HG03135 (cell line): ENCODE data around the gene TBK1.
"Not testable (repeated sequence)": the region's sequence is repeated elsewhere in the genome, so short reads cannot be mapped to it uniquely, and the experiment has no call there.

Experiments used
- ATAC-seq: cut with Tn5 transposase; IDR thresholded peaks from one replicate; pipeline ENCODE4 v1.9.1; 2021; ENCODE audit warnings: mild to moderate bottlenecking, moderate library complexity; ENCODE audit not compliant: unreplicated experiment

The TBK1 gene

DNA sequence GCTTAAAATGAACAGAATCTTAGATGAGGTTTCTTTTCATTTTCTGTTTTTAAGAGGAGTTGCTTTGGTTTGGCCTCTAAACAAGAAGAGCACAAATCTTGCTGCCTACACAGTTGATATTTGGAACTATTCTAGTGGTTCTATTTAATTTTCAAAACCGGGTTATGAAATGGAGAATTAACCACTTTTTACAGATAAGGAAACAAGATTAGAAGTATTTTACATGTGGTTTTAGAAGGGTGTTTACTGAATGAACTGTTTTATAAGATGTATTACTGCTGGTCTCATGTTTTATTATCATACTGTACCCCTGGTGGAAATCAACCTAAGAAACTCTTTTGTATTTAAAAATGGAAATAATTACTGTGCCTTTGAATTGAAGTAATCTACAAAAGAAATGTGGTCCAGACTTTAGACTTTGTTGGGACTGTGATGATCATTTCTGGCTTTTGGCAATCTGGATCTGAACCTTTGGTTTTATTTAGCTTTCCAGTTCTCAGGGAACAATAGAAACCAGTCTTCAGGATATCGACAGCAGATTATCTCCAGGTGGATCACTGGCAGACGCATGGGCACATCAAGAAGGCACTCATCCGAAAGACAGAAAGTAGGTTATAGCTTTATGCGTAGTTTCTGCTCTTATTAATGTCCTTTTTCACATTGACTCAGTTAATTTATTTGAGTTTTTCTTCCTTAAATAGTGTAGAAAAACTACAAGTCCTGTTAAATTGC, 43.2 kb downstream of the TBK1 start:
- no peak for ATAC-seq

DNA sequence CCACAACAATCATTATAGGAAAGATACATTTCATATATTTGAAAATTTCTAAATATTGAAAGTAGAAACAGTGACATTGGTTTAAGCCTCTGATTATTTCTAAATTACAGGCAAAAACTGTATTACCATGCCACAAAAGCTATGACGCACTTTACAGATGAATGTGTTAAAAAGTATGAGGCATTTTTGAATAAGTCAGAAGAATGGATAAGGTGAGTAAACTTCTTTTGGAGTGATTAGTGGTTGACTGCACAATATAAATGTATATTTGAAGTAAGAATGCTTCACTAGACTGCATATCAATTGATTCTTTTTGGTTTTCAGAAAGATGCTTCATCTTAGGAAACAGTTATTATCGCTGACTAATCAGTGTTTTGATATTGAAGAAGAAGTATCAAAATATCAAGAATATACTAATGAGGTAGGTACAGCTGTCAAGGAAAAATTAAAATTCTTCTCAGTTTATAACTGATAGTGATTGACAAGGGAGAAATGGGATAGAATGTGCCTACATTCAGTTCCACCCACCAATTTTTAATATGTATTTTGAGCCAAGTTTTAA, 45.0 kb downstream of the TBK1 start:
- no peak for ATAC-seq

- no peak for ATAC-seq
Observed at GRCh38 chr12:64497484-64497883, 45.6 kb downstream of the TBK1 start.

DNA sequence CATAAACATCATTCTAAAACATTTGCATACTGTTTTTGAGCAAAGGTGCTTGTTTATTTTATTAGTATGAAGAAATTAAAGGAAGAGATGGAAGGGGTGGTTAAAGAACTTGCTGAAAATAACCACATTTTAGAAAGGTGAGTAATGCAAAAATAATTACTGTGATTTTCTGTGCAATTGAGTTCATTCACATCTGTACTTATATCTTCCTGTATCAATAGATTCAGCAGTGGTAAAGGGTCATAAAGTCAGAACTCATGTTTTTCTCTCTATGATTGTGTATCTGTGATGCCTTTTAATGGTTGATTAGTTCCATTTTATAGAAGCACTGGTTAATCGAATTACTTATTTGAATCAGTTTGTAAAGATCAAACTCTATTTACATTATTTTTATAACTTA, 46.0 kb downstream of the TBK1 start:
- no peak for ATAC-seq

DNA sequence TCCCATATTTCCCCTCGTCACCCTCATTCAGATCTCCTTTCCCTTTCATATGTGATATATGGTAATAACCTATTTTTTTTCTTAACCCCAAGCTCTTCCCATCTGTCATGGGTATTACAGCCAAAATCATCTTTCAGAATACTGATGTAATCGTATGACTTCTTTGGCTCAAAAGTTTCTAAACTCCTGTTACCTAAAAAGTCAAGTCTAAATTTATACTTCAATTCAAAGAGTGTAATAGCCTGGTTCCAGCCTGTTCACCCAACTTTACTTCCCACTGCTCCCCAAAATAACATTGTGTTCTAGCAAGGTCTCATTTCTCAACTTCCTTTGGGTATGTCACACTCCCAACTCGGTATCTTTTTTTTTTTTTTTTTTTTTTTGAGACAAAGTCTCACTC, 48.5 kb downstream of the TBK1 start:
- no peak for ATAC-seq

DNA sequence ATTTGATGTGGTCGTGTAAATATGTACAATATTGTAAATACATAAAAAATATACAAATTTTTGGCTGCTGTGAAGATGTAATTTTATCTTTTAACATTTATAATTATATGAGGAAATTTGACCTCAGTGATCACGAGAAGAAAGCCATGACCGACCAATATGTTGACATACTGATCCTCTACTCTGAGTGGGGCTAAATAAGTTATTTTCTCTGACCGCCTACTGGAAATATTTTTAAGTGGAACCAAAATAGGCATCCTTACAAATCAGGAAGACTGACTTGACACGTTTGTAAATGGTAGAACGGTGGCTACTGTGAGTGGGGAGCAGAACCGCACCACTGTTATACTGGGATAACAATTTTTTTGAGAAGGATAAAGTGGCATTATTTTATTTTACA, 49.6 kb downstream of the TBK1 start:
- no peak for ATAC-seq

DNA sequence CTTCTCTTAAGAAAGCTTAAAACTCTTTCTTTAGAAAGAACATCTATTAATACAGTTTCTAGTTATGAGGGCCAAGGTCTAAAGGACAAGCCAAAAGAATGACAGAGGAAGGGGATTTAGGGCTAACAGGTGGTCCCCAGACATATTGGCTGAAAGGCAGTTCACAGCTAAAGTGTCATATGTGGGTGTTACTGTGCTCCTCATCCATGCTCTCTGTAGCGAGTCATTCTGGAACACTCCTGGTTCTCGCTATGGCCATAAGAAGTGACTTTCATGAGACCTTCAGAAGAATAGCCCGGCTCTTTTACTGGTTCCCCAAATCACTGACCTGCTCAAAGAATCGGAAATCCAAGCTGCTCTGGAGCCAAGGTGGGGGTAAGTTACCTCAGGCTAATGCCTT, 55.0 kb downstream of the TBK1 start:
- no peak for ATAC-seq

DNA sequence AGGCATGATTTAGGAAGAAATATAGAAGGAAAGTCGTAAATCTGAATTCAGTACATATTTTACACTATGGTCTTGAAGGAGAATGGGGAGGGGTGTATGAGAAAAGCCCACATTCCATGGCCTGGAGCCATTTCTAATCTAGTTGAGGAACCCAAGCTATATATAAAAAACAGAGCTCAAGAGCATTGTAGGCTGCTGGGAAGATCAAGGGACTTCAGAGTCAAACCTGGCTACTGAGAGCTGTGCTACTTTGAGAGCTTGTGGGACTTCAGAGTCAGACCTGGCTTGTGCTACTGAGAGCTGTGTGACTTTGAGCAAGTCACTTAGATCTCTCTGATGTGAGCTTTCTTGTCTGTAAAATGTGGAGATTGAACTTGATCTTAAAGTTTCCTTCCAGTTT, 58.7 kb downstream of the TBK1 start:
- ATAC-seq, result no peak

DNA sequence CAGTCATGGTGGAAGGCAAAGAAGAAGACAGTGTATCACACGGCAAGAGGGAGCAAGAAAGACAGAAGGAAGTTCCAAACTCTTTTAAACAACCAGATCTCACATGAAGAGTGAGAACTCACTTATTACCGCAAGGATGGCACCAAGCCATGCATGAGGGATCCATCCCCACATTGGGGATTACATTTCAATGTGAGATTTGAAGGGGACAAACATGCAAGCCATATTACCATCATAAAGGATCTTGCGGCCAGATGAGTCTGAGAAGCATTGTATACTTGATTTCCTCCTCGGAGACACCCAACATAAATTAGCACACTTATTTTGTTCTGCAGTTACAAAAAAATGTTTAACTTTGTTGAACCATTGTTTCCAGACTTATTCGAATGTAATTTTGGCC, 66.5 kb downstream of the TBK1 start:
- no peak for ATAC-seq

DNA sequence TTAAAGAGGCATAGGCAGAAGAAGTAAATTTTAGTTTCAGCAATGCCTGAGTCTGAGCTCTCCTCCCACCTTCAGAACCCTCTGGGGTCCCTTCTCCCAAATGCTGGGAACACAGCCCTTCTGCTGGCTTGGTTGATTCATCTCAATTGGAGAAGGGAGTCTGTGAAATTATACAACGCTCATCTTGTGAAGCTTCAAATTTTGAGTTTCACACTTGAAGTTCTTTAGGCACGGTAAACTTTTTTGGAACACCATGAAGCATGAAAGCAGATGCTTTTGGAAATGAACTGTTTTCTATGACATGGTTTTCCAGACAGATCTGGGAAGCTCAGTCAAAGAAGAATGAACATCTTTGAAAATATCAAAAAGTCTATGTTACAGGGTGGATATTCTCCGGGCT, 69.9 kb downstream of the TBK1 start:
- no peak for ATAC-seq

DNA sequence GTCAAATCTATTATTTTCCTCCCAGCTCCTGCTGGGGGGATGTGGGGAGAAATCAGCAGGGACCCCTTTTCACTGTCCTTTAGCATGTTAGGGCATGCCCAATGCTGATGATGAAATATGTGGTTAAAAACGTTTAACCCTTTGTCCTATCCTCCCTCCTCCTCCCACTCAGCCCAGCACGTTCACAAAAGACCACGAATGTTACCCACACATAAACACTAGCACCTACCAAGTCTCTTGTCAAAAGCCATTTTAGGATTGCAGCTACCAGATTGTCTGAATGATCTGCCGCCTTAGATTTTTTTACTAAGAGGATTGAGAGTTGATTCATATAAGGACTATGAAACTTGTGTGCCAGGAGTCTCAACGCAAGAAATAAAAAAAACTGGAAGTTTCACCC, 70.4 kb downstream of the TBK1 start:
- ATAC-seq, result no peak

GRCh38 chr12:64522807-64523206, 70.9 kb downstream of the TBK1 start:
- ATAC-seq, result no peak

DNA sequence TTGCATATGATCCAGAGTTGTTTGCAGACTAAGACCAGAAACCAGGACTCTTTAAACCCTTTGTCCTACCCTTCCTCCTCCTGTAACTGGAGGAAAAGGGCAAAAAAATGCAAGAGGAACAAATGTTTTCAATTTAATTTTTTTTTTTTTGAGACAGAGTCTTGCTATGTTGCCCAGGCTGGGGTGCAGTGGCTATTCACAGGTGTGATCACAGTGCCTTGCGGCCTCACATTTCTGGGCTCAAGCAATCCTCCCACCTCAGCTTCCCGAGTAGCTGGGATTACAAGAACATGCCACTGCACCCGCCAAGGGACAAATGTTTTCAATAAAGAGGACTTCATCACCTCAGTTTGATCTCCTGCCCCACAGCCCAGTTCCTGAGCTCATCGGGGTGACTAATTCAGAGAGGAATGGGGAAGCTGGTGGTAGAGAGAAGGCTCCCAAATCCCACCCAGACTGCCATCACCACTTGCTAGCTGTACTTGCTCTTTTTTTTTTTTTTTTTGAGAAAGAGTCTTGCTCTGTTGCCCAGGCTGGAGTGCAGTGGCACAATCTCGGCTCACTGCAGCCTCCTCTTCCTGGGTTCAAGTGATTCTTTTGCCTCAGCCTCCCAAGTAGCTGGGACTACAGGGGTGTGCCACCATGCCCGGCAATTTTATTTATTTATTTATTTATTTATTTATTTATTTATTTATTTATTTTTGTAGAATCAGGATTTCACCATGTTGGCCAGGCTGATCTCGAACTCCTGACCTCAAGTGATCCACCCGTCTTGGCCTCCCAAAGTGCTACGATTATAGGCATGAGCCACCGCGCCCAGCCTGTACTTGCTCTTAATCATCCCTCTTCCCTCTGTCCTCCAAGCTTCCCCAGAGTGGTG, 71.9 kb downstream of the TBK1 start:
- not testable (repeated sequence) for ATAC-seq

DNA sequence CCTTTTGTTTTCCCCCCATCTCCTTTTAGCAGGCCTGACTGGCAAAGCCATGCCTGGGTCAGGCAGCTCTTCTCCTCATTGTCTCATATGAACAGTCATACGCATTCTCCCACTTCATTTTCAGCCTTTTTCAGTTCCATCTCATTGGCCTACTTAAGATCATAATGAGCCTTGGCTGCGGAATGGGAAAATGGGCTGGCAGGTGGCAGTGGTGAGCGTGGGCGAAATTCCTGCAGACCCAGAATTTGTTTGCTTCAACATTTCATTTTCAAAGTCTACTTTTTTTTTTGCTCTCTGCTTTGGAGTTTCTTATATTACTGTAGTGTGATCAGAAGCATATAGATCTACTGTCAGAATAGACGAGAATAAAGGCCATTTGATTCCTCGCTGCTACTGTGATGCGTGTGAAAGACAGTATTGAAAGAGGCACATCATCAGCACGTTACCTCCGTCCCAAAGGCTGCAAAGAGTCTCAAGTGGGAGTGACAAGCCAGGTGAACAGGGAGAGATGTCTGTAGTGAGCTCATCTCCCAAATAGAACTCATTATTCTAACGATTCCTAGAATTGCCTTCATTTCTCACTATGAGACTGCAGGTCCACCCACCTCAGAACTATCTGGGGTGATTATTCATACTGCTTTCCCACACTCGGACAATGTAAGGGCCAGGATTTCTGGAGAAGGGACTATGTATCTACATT, 73.7 kb downstream of the TBK1 start:
- ATAC-seq, result no peak

DNA sequence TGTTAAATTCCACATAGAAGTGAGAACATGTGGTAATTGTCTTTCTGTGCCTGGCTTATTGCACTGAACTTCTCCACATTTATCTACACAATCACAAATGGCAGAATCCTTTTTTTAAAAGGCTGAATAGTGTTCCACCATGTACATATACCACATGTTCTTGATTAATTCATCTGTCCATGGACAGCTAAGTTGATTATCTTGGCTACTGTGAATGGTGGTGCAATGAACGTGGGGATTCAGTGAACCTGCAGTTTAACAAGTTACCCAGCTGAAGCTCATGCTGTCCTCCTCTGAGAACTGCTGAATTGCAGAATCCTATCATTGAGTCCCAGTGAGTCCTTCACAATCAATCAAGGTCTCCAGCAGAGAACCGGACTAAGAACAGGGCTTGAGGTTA, 74.9 kb downstream of the TBK1 start:
- no peak for ATAC-seq

- ATAC-seq, result no peak
Observed at GRCh38 chr12:64528616-64529015, 76.7 kb downstream of the TBK1 start.

- ATAC-seq, result no peak
Observed at GRCh38 chr12:64530566-64530965, 78.6 kb downstream of the TBK1 start.

- no peak for ATAC-seq
Observed at GRCh38 chr12:64531665-64532334, 79.9 kb downstream of the TBK1 start.

GRCh38 chr12:64532734-64533351, 80.9 kb downstream of the TBK1 start:
- ATAC-seq, result no peak

- ATAC-seq, result no peak
Observed at GRCh38 chr12:64534672-64535199, 82.8 kb downstream of the TBK1 start.
